OCI-LY1 (cell line): ENCODE data around the gene CISH.

Source experiments
- H2AFZ ChIP-seq: fragments of 200-600 bp; sonication (generic), shearing (Covaris generic); 2 replicates; pipeline ENCODE4 v1.6.0; 2014; ENCODE audit warnings: antibody characterized with exemption, mild to moderate bottlenecking, low read length
- H3F3A ChIP-seq: fragments of 200-600 bp; sonication (generic), shearing (Covaris generic); 2 replicates; pipeline ENCODE4 v1.6.0; 2014; ENCODE audit warnings: mild to moderate bottlenecking, antibody characterized with exemption, low read length, moderate library complexity; ENCODE audit not compliant: insufficient read depth
- H3K27ac ChIP-seq: fragments of 200-600 bp; sonication (generic); 2 replicates; pipeline ENCODE4 v1.5.1; 2014; ENCODE audit warnings: low read length, mixed run types, mild to moderate bottlenecking, low read depth; ENCODE audit not compliant: poor library complexity, severe bottlenecking
- H3K27me3 ChIP-seq: fragments of 200-600 bp; sonication (generic); 2 replicates; pipeline ENCODE4 v1.6.0; 2014; ENCODE audit warnings: antibody characterized with exemption, mild to moderate bottlenecking, low read length, moderate library complexity; ENCODE audit not compliant: insufficient read depth
- H3K36me3 ChIP-seq: fragments of 200-600 bp; sonication (generic); 2 replicates; pipeline ENCODE4 v1.6.1; 2014; ENCODE audit warnings: mild to moderate bottlenecking, antibody characterized with exemption, low read length, moderate library complexity, mixed read lengths; ENCODE audit not compliant: insufficient read depth
- H3K4me1 ChIP-seq: fragments of 200-600 bp; sonication (generic); 2 replicates; pipeline ENCODE4 v1.5.1; 2014; ENCODE audit warnings: mild to moderate bottlenecking, low read length, moderate library complexity; ENCODE audit not compliant: insufficient read depth, severe bottlenecking
- H3K4me2 ChIP-seq: fragments of 200-600 bp; sonication (generic), shearing (Covaris generic); 2 replicates; pipeline ENCODE4 v1.6.1; 2014; ENCODE audit warnings: low read length
- H3K4me3 ChIP-seq: fragments of 200-600 bp; sonication (generic); 2 replicates; pipeline ENCODE4 v1.5.1; 2014; ENCODE audit warnings: low read length, low read depth, mild to moderate bottlenecking, mixed read lengths; ENCODE audit not compliant: poor library complexity, severe bottlenecking
- H3K79me2 ChIP-seq: fragments of 200-600 bp; shearing (Covaris generic); 2 replicates; pipeline ENCODE4 v1.6.1; 2016; ENCODE audit warnings: mixed run types, low read length, mixed read lengths; ENCODE audit not compliant: insufficient read depth
- H3K9ac ChIP-seq: fragments of 200-600 bp; sonication (generic), shearing (Covaris generic); 2 replicates; pipeline ENCODE4 v1.6.1; 2014; ENCODE audit warnings: mild to moderate bottlenecking, low read length, mixed read lengths
- H3K9me2 ChIP-seq: fragments of 200-600 bp; sonication (generic), shearing (Covaris generic); 2 replicates; pipeline ENCODE4 v1.6.1; 2014; ENCODE audit warnings: low read depth, mild to moderate bottlenecking, low read length, mixed read lengths
- H3K9me3 ChIP-seq: fragments of 200-600 bp; shearing (Covaris generic); 2 replicates; pipeline ENCODE4 v1.6.1; 2014; ENCODE audit warnings: low read length, mixed read lengths
- H4K20me1 ChIP-seq: fragments of 200-600 bp; sonication (generic), shearing (Covaris generic); 2 replicates; pipeline ENCODE4 v1.6.0; 2016; ENCODE audit warnings: mild to moderate bottlenecking, low read length; ENCODE audit not compliant: insufficient read depth
- CTCF ChIP-seq: fragments of 200-600 bp; sonication (generic), shearing (Covaris generic); IDR thresholded peaks from 2 replicates; pipeline ENCODE4 v1.5.1; 2017; ENCODE audit warnings: mild to moderate bottlenecking, antibody characterized with exemption, low read length, moderate library complexity, mixed read lengths
- EZH2 ChIP-seq: fragments of 200-600 bp; sonication (generic), shearing (Covaris generic); IDR thresholded peaks from 2 replicates; pipeline ENCODE4 v1.8.0; 2017; ENCODE audit warnings: borderline replicate concordance, mixed run types, mild to moderate bottlenecking, antibody characterized with exemption, low read length, moderate library complexity, mixed read lengths

The CISH gene

GRCh38 chr3:50573566-50574443 is 37.8 kb downstream of the CISH start:
- H3K27ac ChIP-seq: no peak overlapping the region
- H3K9ac ChIP-seq: no peak overlapping the region
- H3K4me2 ChIP-seq: no peak overlapping the region
- no peaks in the 10 kb centered on the region for H3K9me3 ChIP-seq
- H3K4me1 ChIP-seq: peaks cover 9% of the 10 kb centered on the region
- no peaks in the 10 kb centered on the region for H3F3A ChIP-seq
- H3K9me2 ChIP-seq: no peaks in the 10 kb centered on the region
- H3K36me3 ChIP-seq: no peaks in the 10 kb centered on the region
- TF ChIP-seq EZH2 (no peak), CTCF (no peak)
- H4K20me1 ChIP-seq: no peaks in the 10 kb centered on the region
- H2AFZ ChIP-seq: no peak overlapping the region
- no peak overlapping the region for H3K4me3 ChIP-seq
- H3K79me2 ChIP-seq: no peaks in the 10 kb centered on the region
- H3K27me3 ChIP-seq: no peaks in the 10 kb centered on the region

GRCh38 chr3:50572801-50573371 is 38.7 kb downstream of the CISH start:
- Histone ChIP-seq H2AFZ (no peak overlapping the region), H3K9me3 (no peaks in the 10 kb centered on the region), H3K9ac (no peak overlapping the region), H3K4me3 (no peak overlapping the region), H3F3A (no peaks in the 10 kb centered on the region), H4K20me1 (no peaks in the 10 kb centered on the region), H3K9me2 (no peaks in the 10 kb centered on the region), H3K4me1 (peaks cover 19% of the 10 kb centered on the region), H3K27me3 (no peaks in the 10 kb centered on the region), H3K36me3 (no peaks in the 10 kb centered on the region), H3K4me2 (no peak overlapping the region), H3K27ac (no peak overlapping the region), H3K79me2 (no peaks in the 10 kb centered on the region)
- TF ChIP-seq EZH2: no peak

GRCh38 chr3:50572158-50572557 is 39.4 kb downstream of the CISH start:
- H2AFZ ChIP-seq: no peak overlapping the region
- H3K9ac ChIP-seq: no peak overlapping the region
- no peaks in the 10 kb centered on the region for H3K36me3 ChIP-seq
- H4K20me1 ChIP-seq: no peaks in the 10 kb centered on the region
- no peaks in the 10 kb centered on the region for H3K9me3 ChIP-seq
- TF ChIP-seq CTCF (peak; percentile 74), EZH2 (no peak)
- peaks cover 24% of the 10 kb centered on the region for H3K4me1 ChIP-seq
- H3K79me2 ChIP-seq: no peaks in the 10 kb centered on the region
- no peak overlapping the region for H3K4me3 ChIP-seq
- no peak overlapping the region for H3K27ac ChIP-seq
- no peaks in the 10 kb centered on the region for H3F3A ChIP-seq
- H3K27me3 ChIP-seq: no peaks in the 10 kb centered on the region
- no peak overlapping the region for H3K4me2 ChIP-seq
- no peaks in the 10 kb centered on the region for H3K9me2 ChIP-seq
